ENCODE measurements around the gene FGD6.
"Not testable (repeated sequence)": the region's sequence is repeated elsewhere in the genome, so short reads cannot be mapped to it uniquely, and the experiment has no call there.

Gene FGD6

DNA sequence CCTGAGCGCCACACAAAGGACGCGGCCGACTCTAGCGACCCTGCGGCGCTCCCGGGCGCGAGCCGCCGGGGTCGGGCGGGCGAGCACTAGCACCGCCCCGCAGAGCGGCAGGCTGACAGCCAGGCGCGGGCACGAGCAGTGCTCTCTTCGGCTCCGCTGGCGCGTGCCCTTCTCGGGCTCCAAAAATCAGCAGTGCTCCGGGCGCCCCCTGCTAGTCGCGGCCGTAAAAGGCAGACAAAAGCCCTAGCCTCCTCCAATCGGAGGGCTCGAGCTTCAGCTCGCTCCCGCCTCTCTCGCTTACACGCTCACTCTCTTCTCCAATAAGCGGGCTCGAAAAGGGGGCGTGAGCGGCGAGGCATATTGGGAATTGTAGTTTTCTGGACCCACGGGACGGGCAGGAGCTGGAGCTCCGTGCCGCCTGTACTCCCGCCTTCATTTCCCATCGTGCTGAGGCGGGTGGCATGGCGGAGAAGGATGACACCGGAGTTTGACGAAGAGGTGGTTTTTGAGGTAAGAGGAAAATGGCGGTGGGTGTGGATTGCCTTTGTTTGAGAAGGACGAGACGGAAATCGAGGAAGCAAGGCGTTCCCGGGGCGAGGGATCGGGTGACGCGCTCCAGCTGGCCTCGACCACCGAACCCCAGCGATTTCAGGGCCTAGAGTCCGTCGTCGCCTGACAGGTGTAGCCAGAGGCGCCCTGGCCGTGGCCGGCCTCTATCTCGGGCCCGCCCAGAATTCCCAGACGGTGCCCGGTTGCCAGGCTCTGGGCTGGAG, at the start of gene FGD6, which contains the start of gene VEZT:
FGD6 (minus strand) TSS at position 91 of the 773 bp plus-strand sequence. CDS start 227 bp downstream, outside the sequence.
VEZT (plus strand) TSS at position 431 of the 773 bp plus-strand sequence; CDS start at position 475, 44 bp downstream.
- DNase-seq: peak; percentile 99

GRCh38 chr12:95266254-95266653, 49.0 kb upstream of the FGD6 start:
- DNase-seq: no peak

DNA sequence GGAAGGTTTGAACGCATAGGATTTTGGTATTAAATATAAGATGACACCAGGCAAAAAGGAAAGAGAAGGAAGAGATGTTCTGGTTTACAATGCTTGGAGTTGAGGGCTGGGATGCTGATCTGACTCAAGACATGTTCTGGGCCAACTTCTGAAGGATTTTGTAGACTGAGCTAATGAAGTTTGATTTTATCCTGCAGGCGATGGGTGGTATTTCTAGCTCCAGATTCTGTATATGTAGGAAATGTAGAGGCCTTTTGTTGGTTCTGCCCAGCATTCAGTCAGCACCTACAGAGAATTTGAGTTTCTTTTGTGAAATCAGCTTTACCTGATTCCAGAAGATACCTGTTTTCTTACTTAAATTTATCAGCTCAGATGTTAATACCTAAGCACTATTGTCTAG, 48.5 kb upstream of the FGD6 start:
- DNase-seq: no peak

GRCh38 chr12:95262808-95263207, 45.5 kb upstream of the FGD6 start:
- DNase-seq: no peak

DNA sequence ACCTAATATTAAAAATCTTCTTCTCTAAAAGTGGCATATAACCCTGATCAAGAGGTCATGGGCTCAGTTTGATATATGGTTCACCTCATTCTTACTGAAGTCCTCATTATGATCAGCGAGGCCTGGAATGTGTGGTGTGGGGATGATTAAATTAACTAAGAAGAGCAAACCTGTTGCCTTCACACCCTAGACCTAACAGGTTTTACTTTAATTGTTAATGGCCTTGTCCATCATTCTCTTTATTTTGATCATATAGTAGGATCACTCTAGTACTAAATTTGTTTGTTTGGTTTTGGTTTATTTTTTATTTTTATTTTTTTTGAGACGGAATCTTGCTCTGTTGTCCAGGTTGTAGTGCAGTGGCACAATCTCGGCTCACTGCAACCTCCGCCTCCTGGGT, 43.8 kb upstream of the FGD6 start:
- no peak for DNase-seq

DNA sequence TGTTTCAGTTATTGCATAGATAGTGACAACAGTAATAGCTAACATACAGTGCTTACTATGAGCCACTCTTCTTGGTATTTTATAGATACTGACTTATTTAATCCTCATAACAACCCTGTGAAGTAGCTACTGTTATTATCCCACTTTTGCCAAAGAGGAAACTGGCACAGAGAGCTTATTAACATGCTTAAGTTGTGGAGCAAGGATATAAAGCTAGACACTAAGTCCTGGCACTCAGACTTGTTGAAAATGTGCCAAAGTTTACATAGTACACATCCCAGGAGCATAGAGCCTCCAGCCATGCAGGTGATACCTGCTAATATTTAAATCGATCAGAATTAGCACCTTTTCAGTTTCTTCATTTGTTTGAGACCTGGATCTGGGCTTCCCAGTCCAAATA, 42.1 kb upstream of the FGD6 start:
- no peak for DNase-seq

DNA sequence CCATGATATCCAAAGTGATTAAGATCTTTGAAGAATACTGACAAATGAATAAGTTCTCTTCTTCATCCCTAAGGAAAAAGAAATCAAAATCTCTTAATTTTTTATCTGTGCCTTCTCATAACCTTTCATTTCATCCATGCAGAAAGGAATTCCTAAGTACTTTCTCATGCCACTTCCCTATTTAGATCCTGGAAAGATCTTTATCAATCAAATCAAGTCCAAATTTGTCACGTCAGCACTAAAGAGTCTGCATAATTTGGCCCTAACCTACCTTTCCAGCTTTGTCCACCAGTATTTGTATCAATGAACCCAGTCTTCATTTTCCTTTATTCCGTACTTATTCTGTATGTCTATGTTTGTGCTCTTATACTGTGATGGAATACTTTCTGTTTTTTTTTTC, 41.5 kb upstream of the FGD6 start:
- DNase-seq: no peak

- DNase-seq: no peak
These were observed 40.9 kb upstream of the FGD6 start for GRCh38 chr12:95258151-95258550.

- no peak for DNase-seq
These were observed 40.3 kb upstream of the FGD6 start for GRCh38 chr12:95257541-95257940.

- DNase-seq: no peak
These were observed 36.1 kb upstream of the FGD6 start for GRCh38 chr12:95253386-95253785.

DNA sequence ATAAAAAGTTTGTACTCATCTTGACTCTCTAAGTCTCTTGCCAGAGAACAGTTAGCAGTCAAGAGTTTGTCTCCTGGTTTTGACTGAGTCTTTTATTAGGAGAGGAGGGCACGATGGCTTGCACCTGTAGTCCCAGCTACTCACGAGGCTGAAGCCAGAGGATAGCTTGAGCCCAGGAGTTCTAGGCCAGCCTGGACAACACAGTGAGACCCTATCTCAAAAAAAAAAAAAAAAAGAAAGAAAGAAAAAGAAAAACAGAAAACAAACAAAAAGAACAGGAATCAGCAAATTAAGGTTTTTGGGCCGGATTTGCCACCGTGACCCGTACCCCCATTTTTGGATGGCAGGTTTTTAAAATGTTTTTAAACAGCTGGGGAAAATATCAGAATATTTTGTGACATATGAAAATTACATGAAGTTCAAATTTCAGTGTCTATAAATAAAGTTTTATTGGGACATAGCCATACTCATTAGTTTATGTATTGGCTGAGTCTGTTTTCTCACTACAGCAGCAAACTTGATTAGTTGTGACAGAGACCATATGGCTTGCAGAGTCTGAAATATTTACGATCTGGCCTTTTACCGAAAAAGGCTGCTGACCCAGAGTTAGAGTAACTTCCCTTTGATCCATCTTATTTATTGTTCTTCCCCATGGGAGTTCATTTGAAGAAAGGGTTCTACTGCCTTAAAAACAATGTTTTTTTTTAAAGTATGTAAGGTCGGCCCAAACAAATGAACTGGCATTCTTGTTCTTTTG, 31.5 kb upstream of the FGD6 start:
- DNase-seq: no peak

DNA sequence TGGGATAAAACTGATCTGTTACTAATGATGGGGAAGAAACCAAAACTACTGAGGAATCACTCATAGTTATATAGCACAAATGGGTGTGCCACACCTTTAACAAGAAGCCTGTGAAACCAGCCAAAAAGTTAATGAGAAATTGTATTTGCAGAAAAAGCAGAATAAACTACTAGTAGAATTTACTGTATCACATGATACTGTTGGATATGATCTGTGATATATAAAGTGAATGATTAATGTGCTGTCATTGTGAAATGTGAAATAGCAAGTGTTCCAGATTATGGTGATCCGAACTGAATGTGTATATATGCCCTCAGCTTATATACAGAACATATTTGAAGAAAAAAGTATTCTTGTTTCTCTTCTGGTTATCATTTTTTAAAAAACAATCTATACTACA, 30.8 kb upstream of the FGD6 start:
- no peak for DNase-seq

DNA sequence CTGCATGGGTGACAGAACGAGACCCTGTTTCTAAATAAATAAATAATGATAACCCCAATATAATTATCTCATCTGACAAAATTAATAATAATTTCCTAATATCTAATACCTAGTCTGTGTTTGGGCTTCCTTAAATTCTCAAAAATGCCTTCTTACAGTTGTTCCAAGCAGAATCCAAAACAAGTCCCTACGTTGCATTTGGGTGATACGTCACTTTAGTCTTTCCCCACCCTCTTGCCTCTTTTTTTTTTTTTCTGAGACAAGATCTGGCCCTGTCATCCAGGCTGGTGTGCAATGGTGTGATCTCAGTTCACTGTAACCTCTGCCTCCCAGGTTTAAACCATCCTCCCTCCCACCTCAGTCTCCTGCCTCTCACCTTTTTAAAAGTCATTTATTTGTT, 27.1 kb upstream of the FGD6 start:
- no peak for DNase-seq

DNA sequence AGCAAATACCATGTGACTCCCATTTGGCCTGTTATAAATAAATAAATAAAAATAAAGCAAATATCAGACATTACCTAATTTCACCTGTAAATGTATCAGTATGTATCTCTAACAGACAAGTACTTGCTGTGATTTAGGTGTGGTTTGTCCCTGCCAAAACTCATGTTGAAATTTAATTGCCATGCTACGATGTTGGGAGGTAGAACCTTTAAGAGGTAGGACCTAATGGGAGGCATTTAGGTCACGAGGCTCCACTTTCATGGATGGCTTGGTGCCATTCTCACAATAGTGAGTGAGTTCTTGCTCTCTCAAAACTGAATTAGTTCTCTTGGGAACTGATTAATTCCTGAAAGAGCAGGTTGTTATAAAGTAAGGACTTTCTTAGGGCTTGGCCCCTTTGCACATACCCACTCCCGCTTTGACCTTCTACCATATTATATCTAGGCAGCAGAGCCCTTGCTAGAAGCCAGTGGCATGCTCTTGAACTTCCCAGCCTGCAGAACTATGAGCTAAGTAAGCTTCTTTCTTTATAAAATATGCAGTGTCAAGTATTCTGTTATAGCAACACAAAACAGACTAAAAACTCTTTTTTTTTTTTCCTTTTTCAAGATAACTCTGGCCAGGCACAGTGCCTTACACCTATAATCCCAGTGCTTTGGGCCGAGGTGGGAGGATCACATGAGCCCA, 26.4 kb upstream of the FGD6 start:
- DNase-seq: no peak

DNA sequence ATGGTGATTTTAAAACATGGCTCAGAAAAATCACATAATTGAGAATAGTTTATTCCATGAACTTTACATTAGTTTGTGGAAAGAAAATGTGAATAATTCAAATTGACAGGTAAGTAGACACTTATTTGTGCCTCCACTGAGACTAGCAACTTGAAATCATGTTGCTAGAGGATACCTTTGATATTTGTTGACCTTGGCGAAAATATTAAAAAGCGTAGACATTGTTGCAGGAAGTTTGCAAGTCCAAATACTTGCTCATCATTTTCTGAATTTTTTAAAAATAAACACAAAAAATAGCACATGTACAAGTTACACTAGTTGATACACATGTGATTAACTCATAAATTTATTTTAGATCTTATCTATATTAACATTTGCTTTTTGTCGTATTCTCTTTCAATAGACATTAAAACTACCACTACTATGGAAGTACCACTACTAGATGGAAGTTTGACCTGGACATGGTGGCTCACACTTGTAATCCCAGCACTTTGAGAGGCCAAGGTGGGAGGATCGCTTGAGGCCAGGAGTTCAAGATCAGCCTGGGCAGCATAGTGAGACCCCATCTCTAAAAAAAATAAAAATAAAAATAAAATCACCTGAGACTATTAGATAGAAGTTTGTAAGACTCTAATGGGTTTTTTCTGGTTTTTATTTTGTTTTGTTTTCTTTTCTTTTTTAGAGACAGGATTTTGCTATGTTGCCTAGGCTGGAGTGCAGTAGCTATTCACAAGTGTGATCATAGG, 24.7 kb upstream of the FGD6 start:
- DNase-seq: no peak

GRCh38 chr12:95241138-95241537, 23.9 kb upstream of the FGD6 start:
- DNase-seq: not testable (repeated sequence)

- no peak for DNase-seq
These were observed 23.3 kb upstream of the FGD6 start for GRCh38 chr12:95240556-95240955.

- not testable (repeated sequence) for DNase-seq
These were observed 22.6 kb upstream of the FGD6 start for GRCh38 chr12:95239835-95240234.

DNA sequence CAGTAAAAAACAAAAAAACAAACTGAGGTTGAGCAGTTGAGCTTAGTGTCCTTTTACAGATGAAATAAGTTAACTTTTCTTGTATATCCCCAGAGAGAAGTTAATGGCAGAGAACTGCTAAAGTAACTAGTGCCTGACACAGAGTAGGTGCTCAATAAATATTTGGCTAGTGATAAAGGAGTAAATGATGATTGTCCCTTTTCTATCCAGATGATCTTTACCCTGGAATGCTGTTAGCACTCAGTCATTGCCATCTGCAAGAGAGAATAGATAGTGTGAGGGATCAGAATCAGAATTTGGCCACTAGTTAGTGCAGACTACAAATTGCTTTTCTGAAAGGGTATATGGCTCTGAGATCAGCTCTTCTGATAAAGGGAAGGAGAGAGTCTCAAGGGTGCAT, 21.9 kb upstream of the FGD6 start:
- no peak for DNase-seq

DNA sequence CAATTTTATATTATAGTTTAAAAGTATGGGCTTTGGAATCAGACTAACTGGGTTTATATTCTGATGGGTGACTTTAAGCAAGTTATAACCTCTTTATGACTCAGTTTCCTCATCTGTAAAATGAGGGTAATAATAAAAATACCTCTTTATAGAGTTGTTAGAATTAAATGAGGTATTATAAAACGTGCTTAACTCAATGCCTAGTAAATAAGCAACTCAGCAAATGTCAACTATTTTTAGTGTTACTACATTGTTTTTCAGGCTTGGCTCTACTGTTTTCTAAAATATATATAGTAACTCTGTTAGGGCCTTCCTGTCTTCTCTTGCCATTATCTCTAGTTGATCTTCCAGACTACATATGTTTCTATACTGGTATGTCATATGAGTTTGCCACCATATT, 20.9 kb upstream of the FGD6 start:
- no peak for DNase-seq

DNA sequence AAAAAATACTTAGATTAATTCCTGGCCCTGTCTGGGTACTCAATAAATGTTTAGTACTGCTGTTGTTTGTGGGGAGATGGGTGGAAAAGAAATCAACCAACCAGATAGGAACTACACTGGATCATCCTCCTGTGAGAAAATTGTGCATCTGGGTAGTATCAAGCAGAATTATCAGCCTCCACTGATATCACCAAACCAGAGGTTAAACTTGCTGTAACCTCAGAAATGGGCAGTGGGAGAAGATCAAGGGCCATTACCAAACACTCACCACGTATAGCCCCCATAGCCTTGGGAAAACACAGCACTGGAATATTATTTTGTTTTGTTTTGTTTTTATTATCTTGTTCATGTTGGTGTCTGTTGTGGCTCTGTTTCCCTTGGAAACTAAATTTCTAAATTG, 20.0 kb upstream of the FGD6 start:
- DNase-seq: no peak

DNA sequence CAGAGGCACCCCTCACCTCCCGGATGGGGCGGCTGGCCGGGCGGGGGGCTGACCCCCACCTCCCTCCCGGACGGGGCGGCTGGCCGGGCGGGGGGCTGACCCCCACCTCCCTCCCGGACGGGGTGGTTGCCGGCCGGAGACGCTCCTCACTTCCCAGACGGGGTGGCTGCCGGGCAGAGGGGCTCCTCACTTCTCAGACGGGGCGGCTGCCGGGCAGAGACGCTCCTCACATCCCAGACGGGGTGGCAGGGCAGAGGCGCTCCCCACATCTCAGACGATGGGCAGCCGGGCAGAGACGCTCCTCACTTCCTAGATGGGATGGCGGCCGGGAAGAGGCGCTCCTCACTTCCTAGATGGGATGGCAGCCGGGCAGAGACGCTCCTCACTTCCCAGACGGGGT, 18.4 kb upstream of the FGD6 start:
- DNase-seq: not testable (repeated sequence)

GRCh38 chr12:95234187-95234586, 16.9 kb upstream of the FGD6 start:
- DNase-seq: not testable (repeated sequence)

Data from CD4-positive, alpha-beta T cell treated with Interleukin-21 for 1 hour (primary cell).